Left cardiac atrium (tissue), 4 donors: ENCODE measurements around the gene FNDC3B. TPM values are rescaled to one million over a fixed set of nuclear protein-coding genes. Genes with fewer than 3 reads are reported as not detected.
"Not testable (repeated sequence)": the region's sequence is repeated elsewhere in the genome, so short reads cannot be mapped to it uniquely, and the experiment has no call there.

ENCODE experiments used
- ATAC-seq, 2 donors: fragments of 200-7000 bp; cut with Tn5 transposase; one replicate each; pipeline ENCODE4 v1.9.1; 2020; ENCODE audit warnings: mild to moderate bottlenecking in 2 of 2, moderate library complexity in 2 of 2
- DNase-seq: peaks from one replicate; pipeline ENCODE4 v3.0.0-alpha.2; 2020
- intact Hi-C, 2 donors: fragments of 100-400 bp; cut with DNase I; formaldehyde crosslinking; loops; one replicate each; pipeline versions ENCODE4 v1.14.1 to v1.15.1; 2022 to 2023
- long read RNA-seq: library from polyadenylated mRNA; unstranded; transcript quantifications from one replicate; pipeline ENCODE4 v2.0.0, GENCODE V29; 2021
- total RNA-seq, 2 donors: library from RNA; stranded (reverse); fragmentation: NEBNext Ultra II Directional; extraction: Animal tissue kit (Norgen Biotek cat#: 25700); gene quantifications; one replicate each; pipeline ENCODE4 v1.2.1, GENCODE V29; 2021
- donor health status: DM: no; HTN: yes; CAD: no.
- donor health status: DM: no; HTN: yes; CAD: no; lungs with severe emphysema.
- donor health status: DM: yes; HTN: yes; CAD: no.
- donor health status: Dilated cardiomyopathy.

FNDC3B gene
- 10 to 100 TPM; 82.4 to 98.3 TPM for total RNA-seq
- long read RNA-seq, full-length matches to known transcripts, result 6 of 22 reads
- long read RNA-seq, partial matches to known transcripts, result 12 of 22 reads
- long read RNA-seq, other reads (novel, unspliced or antisense), result 4 of 22 reads

- ATAC-seq (peak; percentile 88 to 91), DNase-seq (peak; percentile 94)
- intact Hi-C loops, result loop anchor here (5.0 to 10.0 kb wide), 4 partner anchors 68 to 293 kb away; no protein-coding TSS in a partner anchor
These were observed at the start of gene FNDC3B for GRCh38 chr3:172039436-172040077. Gene FNDC3B, plus strand, starts transcription at chr3:172039578. Its CDS starts 72,902 bp downstream, at chr3:172112480.

- intact Hi-C loops, ATAC-seq: not testable (repeated sequence)
These were observed 49.1 kb upstream of the FNDC3B start for GRCh38 chr3:171990239-171990638.

GRCh38 chr3:171991166-171991565 is 48.2 kb upstream of the FNDC3B start:
- no peak for DNase-seq
- intact Hi-C loops, result no loop called here
- ATAC-seq, result no peak

More at GRCh38 chr3:171990239-171990638, 49.1 kb upstream of the FNDC3B start:
- DNase-seq, result not testable (repeated sequence)

- intact Hi-C loops, result no loop called here
- ATAC-seq (no peak), DNase-seq (no peak)
These were observed 44.5 kb upstream of the FNDC3B start for GRCh38 chr3:171994646-171995428.

- intact Hi-C loops, result no loop called here
- ATAC-seq (no peak), DNase-seq (no peak)
These were observed 43.9 kb upstream of the FNDC3B start for GRCh38 chr3:171995486-171995885.

- intact Hi-C loops, result no loop called here
- ATAC-seq, result no peak
- DNase-seq, result no peak
These were observed 43.1 kb upstream of the FNDC3B start for GRCh38 chr3:171996178-171996817.

GRCh38 chr3:171998731-171999130 is 40.6 kb upstream of the FNDC3B start:
- ATAC-seq, intact Hi-C loops, DNase-seq: not testable (repeated sequence)

- DNase-seq, ATAC-seq, intact Hi-C loops: not testable (repeated sequence)
These were observed 37.8 kb upstream of the FNDC3B start for GRCh38 chr3:172001616-172002015.

GRCh38 chr3:172002512-172003078 is 36.8 kb upstream of the FNDC3B start:
- intact Hi-C loops, result no loop called here
- ATAC-seq (no peak), DNase-seq (no peak)

GRCh38 chr3:172003146-172003545 is 36.2 kb upstream of the FNDC3B start:
- ATAC-seq (no peak), DNase-seq (no peak)
- intact Hi-C loops, result no loop called here

GRCh38 chr3:172007065-172007370 is 32.4 kb upstream of the FNDC3B start:
- intact Hi-C loops, result no loop called here
- ATAC-seq (no peak), DNase-seq (no peak)

- intact Hi-C loops, result no loop called here
- ATAC-seq (no peak), DNase-seq (no peak)
These were observed 29.6 kb upstream of the FNDC3B start for GRCh38 chr3:172009803-172010202.

- DNase-seq, result no peak
- no peak for ATAC-seq
- intact Hi-C loops, result no loop called here
These were observed 26.6 kb upstream of the FNDC3B start for GRCh38 chr3:172012775-172013174.

- intact Hi-C loops, result no loop called here
- DNase-seq (no peak), ATAC-seq (no peak)
These were observed 25.2 kb upstream of the FNDC3B start for GRCh38 chr3:172014145-172014544.

GRCh38 chr3:172018364-172018763 is 21.0 kb upstream of the FNDC3B start:
- intact Hi-C loops, result no loop called here
- ATAC-seq (no peak), DNase-seq (no peak)

GRCh38 chr3:172020763-172021162 is 18.6 kb upstream of the FNDC3B start:
- no peak for ATAC-seq
- intact Hi-C loops, result no loop called here
- DNase-seq, result no peak

GRCh38 chr3:172021164-172021563 is 18.2 kb upstream of the FNDC3B start:
- intact Hi-C loops, result no loop called here
- ATAC-seq, result no peak

GRCh38 chr3:172021859-172022258 is 17.5 kb upstream of the FNDC3B start:
- DNase-seq (no peak), ATAC-seq (no peak)
- intact Hi-C loops, result no loop called here

More at GRCh38 chr3:172021164-172021563, 18.2 kb upstream of the FNDC3B start:
- DNase-seq, result no peak

- intact Hi-C loops, result no loop called here
- DNase-seq (no peak), ATAC-seq (no peak)
These were observed 15.5 kb upstream of the FNDC3B start for GRCh38 chr3:172023915-172024314.

GRCh38 chr3:172024679-172025078 is 14.7 kb upstream of the FNDC3B start:
- ATAC-seq, result no peak
- no peak for DNase-seq
- intact Hi-C loops, result no loop called here
